Measurements from ENCODE around the gene UBAC2. TPM values are rescaled to one million over a fixed set of nuclear protein-coding genes. Genes with fewer than 3 reads are reported as not detected.
A peak's percentile ranks its signal among the peaks of the same experiment; 100 is the strongest.

The UBAC2 gene
- total RNA-seq = 10 to 100 TPM; 56.0 to 59.0 TPM

GRCh38 chr13:99200432-99201167, at the start of gene UBAC2:
UBAC2 (plus strand) TSS chr13:99200854; CDS start chr13:99200909, 55 bp downstream.
- peaks cover 64% of the 10 kb centered on the region for H3K4me1 Mint-ChIP-seq
- H3K9me3 Mint-ChIP-seq = no peaks in the 10 kb centered on the region
- H3K36me3 Mint-ChIP-seq = peaks cover 45% of the 10 kb centered on the region
- DNase-seq = peak; percentile 99
- H3K4me3 Mint-ChIP-seq = peak within 1 kb of the TSS; percentile 91
- H3K27ac Mint-ChIP-seq = peak within 1 kb of the TSS; percentile 94
- H3K27me3 Mint-ChIP-seq = no peaks in the 10 kb centered on the region

GRCh38 chr13:99151516-99151915, 49.1 kb upstream of the UBAC2 start:
- no peaks in the 10 kb centered on the region for H3K27me3 Mint-ChIP-seq
- peaks cover 10% of the 10 kb centered on the region for H3K4me1 Mint-ChIP-seq
- DNase-seq = peak; percentile 18
- no peak overlapping the region for H3K4me3 Mint-ChIP-seq
- no peaks in the 10 kb centered on the region for H3K9me3 Mint-ChIP-seq
- no peaks in the 10 kb centered on the region for H3K36me3 Mint-ChIP-seq
- H3K27ac Mint-ChIP-seq = no peak overlapping the region

- no peak overlapping the region for H3K27ac Mint-ChIP-seq
- H3K4me3 Mint-ChIP-seq = no peak overlapping the region
- DNase-seq = no peak
- no peaks in the 10 kb centered on the region for H3K36me3 Mint-ChIP-seq
- no peaks in the 10 kb centered on the region for H3K9me3 Mint-ChIP-seq
- H3K27me3 Mint-ChIP-seq = no peaks in the 10 kb centered on the region
- peaks cover 10% of the 10 kb centered on the region for H3K4me1 Mint-ChIP-seq
These were observed 47.4 kb upstream of the UBAC2 start for GRCh38 chr13:99153219-99153618.

- Mint-ChIP-seq H3K36me3 (no peaks in the 10 kb centered on the region), H3K4me1 (peaks cover 7% of the 10 kb centered on the region), H3K9me3 (no peaks in the 10 kb centered on the region), H3K27me3 (peaks cover 4% of the 10 kb centered on the region), H3K4me3 (no peak overlapping the region), H3K27ac (no peak overlapping the region)
- no peak for DNase-seq
These were observed 46.6 kb upstream of the UBAC2 start for GRCh38 chr13:99154064-99154463.

GRCh38 chr13:99155821-99156220, 44.8 kb upstream of the UBAC2 start:
- peaks cover 7% of the 10 kb centered on the region for H3K4me1 Mint-ChIP-seq
- DNase-seq = no peak
- peaks cover 4% of the 10 kb centered on the region for H3K27me3 Mint-ChIP-seq
- H3K9me3 Mint-ChIP-seq = no peaks in the 10 kb centered on the region
- no peaks in the 10 kb centered on the region for H3K36me3 Mint-ChIP-seq
- no peak overlapping the region for H3K27ac Mint-ChIP-seq
- H3K4me3 Mint-ChIP-seq = no peak overlapping the region

- no peak overlapping the region for H3K4me3 Mint-ChIP-seq
- no peaks in the 10 kb centered on the region for H3K9me3 Mint-ChIP-seq
- no peaks in the 10 kb centered on the region for H3K4me1 Mint-ChIP-seq
- H3K27me3 Mint-ChIP-seq = peaks cover 4% of the 10 kb centered on the region
- H3K27ac Mint-ChIP-seq = no peak overlapping the region
- DNase-seq = no peak
- H3K36me3 Mint-ChIP-seq = no peaks in the 10 kb centered on the region
These were observed 43.6 kb upstream of the UBAC2 start for GRCh38 chr13:99157046-99157445.

- Mint-ChIP-seq H3K27me3 (peaks cover 4% of the 10 kb centered on the region), H3K4me3 (no peak overlapping the region), H3K9me3 (no peaks in the 10 kb centered on the region), H3K4me1 (no peaks in the 10 kb centered on the region), H3K36me3 (no peaks in the 10 kb centered on the region), H3K27ac (no peak overlapping the region)
- DNase-seq = no peak
These were observed 41.8 kb upstream of the UBAC2 start for GRCh38 chr13:99158846-99159245.

- Mint-ChIP-seq H3K27me3 (peaks cover 4% of the 10 kb centered on the region), H3K4me3 (no peak overlapping the region), H3K36me3 (no peaks in the 10 kb centered on the region), H3K4me1 (no peaks in the 10 kb centered on the region), H3K27ac (no peak overlapping the region), H3K9me3 (no peaks in the 10 kb centered on the region)
- DNase-seq = no peak
These were observed 41.2 kb upstream of the UBAC2 start for GRCh38 chr13:99159331-99160061.

GRCh38 chr13:99160415-99160814, 40.2 kb upstream of the UBAC2 start:
- no peak overlapping the region for H3K4me3 Mint-ChIP-seq
- no peak for DNase-seq
- H3K27ac Mint-ChIP-seq = no peak overlapping the region
- H3K4me1 Mint-ChIP-seq = no peaks in the 10 kb centered on the region
- no peaks in the 10 kb centered on the region for H3K36me3 Mint-ChIP-seq
- H3K9me3 Mint-ChIP-seq = peaks cover 1% of the 10 kb centered on the region
- peaks cover 4% of the 10 kb centered on the region for H3K27me3 Mint-ChIP-seq

- Mint-ChIP-seq H3K36me3 (no peaks in the 10 kb centered on the region), H3K27ac (no peak overlapping the region), H3K27me3 (peaks cover 4% of the 10 kb centered on the region), H3K4me3 (no peak overlapping the region), H3K4me1 (no peaks in the 10 kb centered on the region), H3K9me3 (peaks cover 1% of the 10 kb centered on the region)
- no peak for DNase-seq
These were observed 39.1 kb upstream of the UBAC2 start for GRCh38 chr13:99161512-99161911.

GRCh38 chr13:99162567-99163361, 37.9 kb upstream of the UBAC2 start:
- Mint-ChIP-seq H3K9me3 (peaks cover 1% of the 10 kb centered on the region), H3K4me3 (no peak overlapping the region), H3K36me3 (no peaks in the 10 kb centered on the region), H3K27ac (no peak overlapping the region), H3K27me3 (peaks cover 4% of the 10 kb centered on the region), H3K4me1 (no peaks in the 10 kb centered on the region)
- no peak for DNase-seq

GRCh38 chr13:99164226-99164625, 36.4 kb upstream of the UBAC2 start:
- no peaks in the 10 kb centered on the region for H3K36me3 Mint-ChIP-seq
- no peaks in the 10 kb centered on the region for H3K27me3 Mint-ChIP-seq
- DNase-seq = no peak
- no peak overlapping the region for H3K4me3 Mint-ChIP-seq
- H3K9me3 Mint-ChIP-seq = peaks cover 3% of the 10 kb centered on the region
- no peak overlapping the region for H3K27ac Mint-ChIP-seq
- H3K4me1 Mint-ChIP-seq = no peaks in the 10 kb centered on the region

- no peaks in the 10 kb centered on the region for H3K36me3 Mint-ChIP-seq
- DNase-seq = no peak
- H3K27ac Mint-ChIP-seq = no peak overlapping the region
- H3K4me3 Mint-ChIP-seq = no peak overlapping the region
- H3K4me1 Mint-ChIP-seq = no peaks in the 10 kb centered on the region
- no peaks in the 10 kb centered on the region for H3K27me3 Mint-ChIP-seq
- H3K9me3 Mint-ChIP-seq = peaks cover 5% of the 10 kb centered on the region
These were observed 34.7 kb upstream of the UBAC2 start for GRCh38 chr13:99165753-99166587.

GRCh38 chr13:99172951-99173350, 27.7 kb upstream of the UBAC2 start:
- H3K36me3 Mint-ChIP-seq = no peaks in the 10 kb centered on the region
- H3K27me3 Mint-ChIP-seq = peaks cover 2% of the 10 kb centered on the region
- DNase-seq = no peak
- H3K4me3 Mint-ChIP-seq = no peak overlapping the region
- H3K27ac Mint-ChIP-seq = no peak overlapping the region
- peaks cover 4% of the 10 kb centered on the region for H3K9me3 Mint-ChIP-seq
- H3K4me1 Mint-ChIP-seq = peaks cover 13% of the 10 kb centered on the region

Measured in activated naive CD8-positive, alpha-beta T cell treated with anti-CD3 and anti-CD28 coated beads for 36 hours (primary cell).